SK-N-SH (cell line): ENCODE data around the gene PAXX. TPM values are rescaled to one million over a fixed set of nuclear protein-coding genes. Genes with fewer than 3 reads are reported as not detected.

ENCODE experiments used
- CTCF ChIA-PET: fragments of 300-600, 350-600 bp; formaldehyde crosslinking; extraction: SDS; loops from one replicate; lab custom pipeline; 2021; lab: Yijun Ruan, JAX
- POLR2A ChIA-PET: fragments of 350-600 bp; sonication (Branson Sonifier 250); formaldehyde crosslinking; extraction: SDS; loops from one replicate; lab custom pipeline; 2020; ENCODE audit warnings: antibody characterized with exemption, inconsistent platforms; lab: Yijun Ruan, JAX
- DNase-seq: peaks from one replicate; pipeline ENCODE4 v3.0.0; 2012
- H2AFZ ChIP-seq: fragments of 200-600 bp; sonication (generic); 2 replicates; pipeline ENCODE4 v1.8.1; 2016; ENCODE audit warnings: antibody characterized with exemption, mild to moderate bottlenecking, low read depth
- H3F3A ChIP-seq: fragments of 200-600 bp; sonication (generic); replicated peaks from 2 replicates; pipeline ENCODE3; 2016; ENCODE audit warnings: antibody characterized with exemption, mild to moderate bottlenecking; ENCODE audit not compliant: insufficient read depth
- H3K27ac ChIP-seq, 2 experiments: fragments of 200-500 bp in 1 of 2; fragments of 200-600 bp in 1 of 2; sonication (Bioruptor generic) in 1 of 2; sonication (generic), shearing (Covaris generic) in 1 of 2; 2 replicates each; pipeline versions ENCODE4 v1.5.1 to v1.6.1; 2014 to 2016; ENCODE audit warnings: low read depth in 2 of 2, inconsistent platforms in 1 of 2, low read length in 1 of 2, mild to moderate bottlenecking in 1 of 2, mixed read lengths in 1 of 2
- H3K27me3 ChIP-seq: fragments of 200-600 bp; sonication (generic), shearing (Covaris generic); 2 replicates; pipeline ENCODE4 v1.6.1; 2016; ENCODE audit warnings: mixed run types; ENCODE audit not compliant: insufficient read depth
- H3K36me3 ChIP-seq, 2 experiments: fragments of 200-500 bp in 1 of 2; fragments of 200-600 bp in 1 of 2; sonication (Bioruptor generic) in 1 of 2; sonication (generic) in 1 of 2; replicated peaks in 1 of 2; 2 replicates each; pipeline versions ENCODE3 to v1.5.1; 2014 to 2016; ENCODE audit warnings: low read length in 1 of 2, mild to moderate bottlenecking in 1 of 2; ENCODE audit not compliant: insufficient read depth in 2 of 2, control insufficient read depth in 1 of 2
- H3K4me1 ChIP-seq, 2 experiments: fragments of 200-500 bp in 1 of 2; fragments of 200-600 bp in 1 of 2; sonication (Bioruptor generic) in 1 of 2; sonication (generic), shearing (Covaris generic) in 1 of 2; 2 replicates each; pipeline versions ENCODE4 v1.5.1 to v1.6.1; 2014 to 2016; ENCODE audit warnings: low read depth in 1 of 2, low read length in 1 of 2, mixed run types in 1 of 2; ENCODE audit not compliant: insufficient read depth in 2 of 2, control insufficient read depth in 1 of 2
- H3K4me2 ChIP-seq: fragments of 200-600 bp; sonication (generic), shearing (Covaris generic); 2 replicates; pipeline ENCODE4 v1.6.1; 2017; ENCODE audit warnings: mixed run types
- H3K4me3 ChIP-seq, 2 experiments: fragments of 200-500 bp in 1 of 2; fragments of 200-600 bp in 1 of 2; sonication (Bioruptor generic) in 1 of 2; sonication (generic), shearing (Covaris generic) in 1 of 2; 2 replicates each; pipeline versions ENCODE4 v1.5.1 to v1.8.1; 2014 to 2016; ENCODE audit warnings: low read depth in 2 of 2, inconsistent platforms in 1 of 2, low read length in 1 of 2, mild to moderate bottlenecking in 1 of 2, mixed read lengths in 1 of 2, moderate library complexity in 1 of 2
- H3K79me2 ChIP-seq: fragments of 200-600 bp; sonication (generic); 2 replicates; pipeline ENCODE4 v1.8.1; 2017; ENCODE audit warnings: mild to moderate bottlenecking; ENCODE audit not compliant: insufficient read depth
- H3K9ac ChIP-seq: fragments of 200-600 bp; sonication (generic); 2 replicates; pipeline ENCODE4 v1.6.1; 2017; ENCODE audit warnings: mixed run types
- H3K9me2 ChIP-seq: fragments of 200-600 bp; sonication (generic); 2 replicates; pipeline ENCODE4 v1.6.1; 2017; ENCODE audit warnings: mixed run types
- H3K9me3 ChIP-seq: fragments of 200-600 bp; sonication (generic); 2 replicates; pipeline ENCODE4 v1.6.1; 2017; ENCODE audit warnings: mixed run types, mild to moderate bottlenecking, moderate library complexity
- H4K20me1 ChIP-seq: fragments of 200-600 bp; sonication (generic); 2 replicates; pipeline ENCODE4 v1.6.1; 2017; ENCODE audit warnings: mild to moderate bottlenecking, mixed run types; ENCODE audit not compliant: insufficient read depth
- CTCF ChIP-seq: fragments of 200-600 bp; sonication (generic); IDR thresholded peaks from 2 replicates; pipeline ENCODE4 v1.6.1; 2017; ENCODE audit warnings: antibody characterized with exemption, mild to moderate bottlenecking, moderate library complexity
- ELF1 ChIP-seq: IDR thresholded peaks from 2 replicates; pipeline ENCODE4 v1.4.0; 2012
- FOSL2 ChIP-seq: IDR thresholded peaks from 2 replicates; pipeline ENCODE4 v1.4.0; 2012; ENCODE audit warnings: low read depth, mild to moderate bottlenecking, moderate library complexity, borderline replicate concordance
- FOXM1 ChIP-seq: IDR thresholded peaks from 2 replicates; pipeline ENCODE4 v1.4.0; 2012; ENCODE audit warnings: low read depth, mild to moderate bottlenecking
- MXI1 ChIP-seq: IDR thresholded peaks from 2 replicates; pipeline ENCODE4 v1.6.1; 2012; ENCODE audit warnings: mild to moderate bottlenecking, low read depth, low read length, improper control_type of control experiment
- NRF1 ChIP-seq: IDR thresholded peaks from 2 replicates; pipeline ENCODE4 v1.6.1; 2012; ENCODE audit warnings: low read depth, mild to moderate bottlenecking, low read length
- REST ChIP-seq: IDR thresholded peaks from 2 replicates; pipeline ENCODE4 v1.6.1; 2012; ENCODE audit warnings: mild to moderate bottlenecking, low read depth, low read length, moderate library complexity
- RFX5 ChIP-seq: IDR thresholded peaks from 2 replicates; pipeline ENCODE4 v1.6.1; 2012; ENCODE audit warnings: mild to moderate bottlenecking, improper control_type of control experiment, low read length
- RXRA ChIP-seq: IDR thresholded peaks from 2 replicates; pipeline ENCODE4 v1.4.0; 2012; ENCODE audit warnings: low read depth, mild to moderate bottlenecking, borderline replicate concordance
- SIN3A ChIP-seq: IDR thresholded peaks from 2 replicates; pipeline ENCODE4 v1.6.1; 2012; ENCODE audit warnings: low read depth, mild to moderate bottlenecking, low read length, moderate library complexity, borderline replicate concordance
- SMC3 ChIP-seq: IDR thresholded peaks from 2 replicates; pipeline ENCODE4 v1.6.1; 2012; ENCODE audit warnings: low read depth, low read length, improper control_type of control experiment
- TAF1 ChIP-seq: IDR thresholded peaks from 2 replicates; pipeline ENCODE4 v1.6.1; 2012; ENCODE audit warnings: low read depth, mild to moderate bottlenecking, low read length, moderate library complexity, borderline replicate concordance
- TCF12 ChIP-seq: IDR thresholded peaks from 2 replicates; pipeline ENCODE4 v1.4.0; 2012
- USF2 ChIP-seq: fragments of 150-350 bp; IDR thresholded peaks from 2 replicates; pipeline ENCODE4 v1.6.1; 2017; ENCODE audit warnings: antibody characterized with exemption, low read length, low read depth, borderline replicate concordance
- ZBTB33 ChIP-seq: IDR thresholded peaks from 2 replicates; pipeline ENCODE4 v1.4.0; 2012; ENCODE audit warnings: low read depth, borderline replicate concordance
- WGBS: methylation state at CpG from one replicate; pipeline ENCODE4 v1.1.6; 2017; ENCODE audit warnings: low lambda C conversion rate; 5-methylcytosine and 5-hydroxymethylcytosine counted together
- polyA plus RNA-seq, 3 experiments: library from polyadenylated mRNA; depleted of rRNA; stranded (reverse); fragments of >200 nt; gene quantifications; 2 replicates each; pipeline ENCODE4 v1.2.3, GENCODE V29; 2012

The PAXX gene
- polyA plus RNA-seq, 1 of the 3 experiments (the other 2 are of a cell fraction) = 52.9 TPM

- TF ChIP-seq REST = no peak
Measured at GRCh38 chr9:136949817-136950655, 42.2 kb upstream of the PAXX start (continued).

- Histone ChIP-seq H3K9me3 (no peaks in the 10 kb centered on the region), H3F3A (no peaks in the 10 kb centered on the region), H3K4me3 (peak overlapping the region; percentile 62 to 67; a peak in 3 of 4 replicates), H3K36me3 (no peaks in the 10 kb centered on the region), H3K9ac (no peak overlapping the region), H3K4me2 (peak overlapping the region; percentile 97), H3K27me3 (no peaks in the 10 kb centered on the region), H3K79me2 (no peaks in the 10 kb centered on the region), H2AFZ (peak overlapping the region; percentile 88), H3K9me2 (no peaks in the 10 kb centered on the region), H4K20me1 (no peaks in the 10 kb centered on the region), H3K27ac (peak overlapping the region in 1 of 2 experiments; percentile 94; a peak in 2 of 4 replicates), H3K4me1 (peaks cover 0 to 28% of the 10 kb centered on the region in 2 experiments; a peak in 2 of 4 replicates)
- ChIA-PET CTCF (interaction anchor here (0.7 to 13.2 kb wide), 10 partner anchors 26 to 193 kb away, joined by 3 to 350 read pairs (median 4); partner anchors contain the start of genes ABCA2, CLIC3, FUT7 and LCN8), POLR2A (interaction anchor here (0.8 to 1.8 kb wide), 6 partner anchors 23 to 291 kb away, joined by 3 to 7 read pairs (median 4); partner anchors contain the start of gene PTGDS)
- peak; percentile 73 for DNase-seq
- WGBS = 42% methylated on average over 5 of the region's 9 CpGs
- no peak for TF ChIP-seq TCF12
- no peak for TF ChIP-seq RFX5
- TF ChIP-seq CTCF = no peak
- TF ChIP-seq TAF1 = no peak
- TF ChIP-seq SMC3 = no peak
- no peak for TF ChIP-seq ZBTB33
- TF ChIP-seq ELF1 = no peak
- TF ChIP-seq MXI1 = no peak
- TF ChIP-seq FOXM1 = no peak
- TF ChIP-seq SIN3A = no peak
- TF ChIP-seq RXRA = no peak
- no peak for TF ChIP-seq NRF1
- no peak for TF ChIP-seq FOSL2
- no peak for TF ChIP-seq USF2
Measured at GRCh38 chr9:136950656-136951276, 41.5 kb upstream of the PAXX start.
